HG03139 (cell line): ENCODE data around the gene SPTY2D1.
"Not testable (repeated sequence)": the region's sequence is repeated elsewhere in the genome, so short reads cannot be mapped to it uniquely, and the experiment has no call there.

Experiments
- ATAC-seq: cut with Tn5 transposase; IDR thresholded peaks from one replicate; pipeline ENCODE4 v1.9.1; 2021; ENCODE audit not compliant: unreplicated experiment

Gene SPTY2D1

GRCh38 chr11:18618342-18619025 lies 15.7 kb downstream of the SPTY2D1 start:
- no peak for ATAC-seq

GRCh38 chr11:18617688-18618341 lies 16.3 kb downstream of the SPTY2D1 start:
- ATAC-seq, result no peak

GRCh38 chr11:18615628-18616392 lies 18.3 kb downstream of the SPTY2D1 start:
- ATAC-seq, result peak; percentile 86

GRCh38 chr11:18614667-18615066 lies 19.5 kb downstream of the SPTY2D1 start:
- ATAC-seq, result no peak

GRCh38 chr11:18612394-18612793 lies 21.7 kb downstream of the SPTY2D1 start:
- ATAC-seq, result no peak

- no peak for ATAC-seq
Observed at GRCh38 chr11:18611196-18611595, 22.9 kb downstream of the SPTY2D1 start.

- no peak for ATAC-seq
Observed at GRCh38 chr11:18608376-18608775, 25.8 kb downstream of the SPTY2D1 start.

- ATAC-seq, result no peak
Observed at GRCh38 chr11:18600915-18601569, 33.1 kb downstream of the SPTY2D1 start.

- no peak for ATAC-seq
Observed at GRCh38 chr11:18599739-18600230, 34.4 kb downstream of the SPTY2D1 start, which contains the start of gene MISFA. Gene MISFA, plus strand, starts transcription at chr11:18599789. Its CDS starts 140 bp downstream, at chr11:18599929.

- ATAC-seq, result no peak
Observed at GRCh38 chr11:18594999-18595749, 39.0 kb downstream of the SPTY2D1 start.

- not testable (repeated sequence) for ATAC-seq
Observed at GRCh38 chr11:18594088-18594487, 40.1 kb downstream of the SPTY2D1 start.

GRCh38 chr11:18590571-18590970 lies 43.6 kb downstream of the SPTY2D1 start:
- no peak for ATAC-seq

- peak; percentile 52 for ATAC-seq
Observed at GRCh38 chr11:18588297-18589252, 45.6 kb downstream of the SPTY2D1 start, which contains the start of gene UEVLD. Gene UEVLD, minus strand, starts transcription at chr11:18588734. Its CDS starts 80 bp downstream, at chr11:18588654.

- no peak for ATAC-seq
Observed at GRCh38 chr11:18581825-18582224, 52.3 kb downstream of the SPTY2D1 start.

GRCh38 chr11:18580113-18580766 lies 53.9 kb downstream of the SPTY2D1 start:
- ATAC-seq, result no peak

- no peak for ATAC-seq
Observed at GRCh38 chr11:18578975-18579598, 55.1 kb downstream of the SPTY2D1 start.

GRCh38 chr11:18575361-18575760 lies 58.8 kb downstream of the SPTY2D1 start:
- ATAC-seq, result no peak

GRCh38 chr11:18567081-18567480 lies 67.1 kb downstream of the SPTY2D1 start:
- no peak for ATAC-seq
